Measurements from ENCODE around the gene TWF2.
A peak's percentile ranks its signal among the peaks of the same experiment; 100 is the strongest.
"Not testable (repeated sequence)": the region's sequence is repeated elsewhere in the genome, so short reads cannot be mapped to it uniquely, and the experiment has no call there.

TWF2 gene

DNA sequence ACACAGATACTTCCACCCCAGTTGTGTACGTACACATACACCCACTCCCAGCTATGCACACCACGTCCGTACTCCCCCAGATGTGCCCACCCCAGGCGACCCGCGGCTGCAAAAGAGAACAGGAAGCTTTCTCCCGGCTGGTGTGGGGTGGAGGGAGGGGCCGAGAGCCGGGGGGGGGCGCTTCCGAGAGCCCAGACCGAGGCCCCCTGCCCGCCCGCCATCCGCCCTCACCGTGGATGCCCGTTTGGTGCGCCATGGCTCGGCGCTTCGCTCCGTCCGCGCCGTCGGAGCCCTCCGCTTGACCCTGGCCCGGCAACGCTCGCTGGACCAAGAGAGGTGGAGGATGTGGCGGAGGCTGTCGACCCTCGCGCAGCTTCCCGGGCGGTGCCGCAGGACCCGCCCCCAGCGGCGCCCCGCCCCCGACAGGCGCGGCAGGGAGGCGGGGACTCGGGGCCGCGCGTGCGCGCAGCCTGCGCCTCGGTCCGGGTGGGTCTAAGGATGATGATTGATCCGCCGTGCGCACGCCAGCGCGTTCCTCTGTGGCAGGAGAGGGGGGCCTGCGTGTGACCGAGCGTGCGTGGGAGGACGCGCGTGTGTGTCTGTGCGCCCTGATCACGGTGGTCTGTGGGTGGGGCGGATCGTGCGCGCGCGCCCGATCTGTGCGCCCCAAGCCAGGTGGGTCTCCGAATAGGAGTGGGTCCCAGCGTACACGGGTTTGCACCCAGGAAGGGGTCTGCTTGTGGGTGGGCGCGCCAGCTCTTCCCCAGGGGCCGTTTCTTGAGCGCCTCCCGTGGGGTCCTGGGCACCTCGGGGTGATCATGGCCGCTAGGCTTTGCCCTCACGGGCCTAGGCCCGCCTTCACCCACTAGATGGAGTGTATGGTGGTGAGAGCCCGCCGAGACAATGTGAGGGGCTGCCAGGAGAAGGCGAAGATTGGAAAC lies at the start of gene TWF2:
Gene TWF2 (minus strand): TSS at position 398 of the 941 bp plus-strand sequence. CDS start 142 bp downstream, at position 256.
- peak; percentile 94 for DNase-seq

DNA sequence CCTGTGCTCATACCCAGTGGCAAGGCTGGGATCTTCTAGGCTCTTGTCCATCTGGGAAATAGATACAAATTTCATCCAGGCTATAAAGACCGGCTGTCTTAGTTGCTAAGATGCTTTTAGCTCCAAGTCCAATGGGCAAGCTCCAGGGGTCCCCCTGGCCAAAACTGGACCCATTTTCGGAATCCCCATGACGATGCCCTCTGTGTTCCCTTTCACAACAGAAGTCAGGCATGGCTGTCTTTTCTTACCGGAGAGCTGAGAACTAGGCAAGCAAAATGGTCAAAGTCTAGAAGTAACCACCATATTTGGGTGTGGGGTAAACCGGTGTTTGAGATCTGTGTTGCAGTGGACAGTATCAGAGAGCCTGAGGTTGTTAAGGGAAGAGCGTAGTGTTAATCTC lies 49.7 kb upstream of the TWF2 start:
- DNase-seq = no peak

DNA sequence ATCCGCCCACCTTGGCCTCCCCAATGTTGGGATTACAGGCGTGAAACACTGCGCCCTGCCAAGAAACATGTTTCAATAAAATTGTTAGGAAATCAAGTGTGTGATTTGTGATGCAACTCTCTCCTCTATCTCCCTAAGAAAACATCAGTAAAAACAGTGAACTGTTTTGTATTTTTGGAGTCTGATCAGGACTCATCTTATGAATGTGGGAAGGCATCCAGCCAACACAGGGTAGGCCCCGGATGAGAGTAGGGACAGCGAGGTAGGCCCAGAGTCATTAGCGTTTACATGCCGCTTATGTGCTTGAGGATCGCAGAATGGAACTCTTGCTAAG lies 47.8 kb upstream of the TWF2 start:
- no peak for DNase-seq

GRCh38 chr3:52284051-52284450 lies 45.1 kb upstream of the TWF2 start:
- DNase-seq = not testable (repeated sequence)

GRCh38 chr3:52283306-52283705 lies 44.3 kb upstream of the TWF2 start:
- no peak for DNase-seq

DNA sequence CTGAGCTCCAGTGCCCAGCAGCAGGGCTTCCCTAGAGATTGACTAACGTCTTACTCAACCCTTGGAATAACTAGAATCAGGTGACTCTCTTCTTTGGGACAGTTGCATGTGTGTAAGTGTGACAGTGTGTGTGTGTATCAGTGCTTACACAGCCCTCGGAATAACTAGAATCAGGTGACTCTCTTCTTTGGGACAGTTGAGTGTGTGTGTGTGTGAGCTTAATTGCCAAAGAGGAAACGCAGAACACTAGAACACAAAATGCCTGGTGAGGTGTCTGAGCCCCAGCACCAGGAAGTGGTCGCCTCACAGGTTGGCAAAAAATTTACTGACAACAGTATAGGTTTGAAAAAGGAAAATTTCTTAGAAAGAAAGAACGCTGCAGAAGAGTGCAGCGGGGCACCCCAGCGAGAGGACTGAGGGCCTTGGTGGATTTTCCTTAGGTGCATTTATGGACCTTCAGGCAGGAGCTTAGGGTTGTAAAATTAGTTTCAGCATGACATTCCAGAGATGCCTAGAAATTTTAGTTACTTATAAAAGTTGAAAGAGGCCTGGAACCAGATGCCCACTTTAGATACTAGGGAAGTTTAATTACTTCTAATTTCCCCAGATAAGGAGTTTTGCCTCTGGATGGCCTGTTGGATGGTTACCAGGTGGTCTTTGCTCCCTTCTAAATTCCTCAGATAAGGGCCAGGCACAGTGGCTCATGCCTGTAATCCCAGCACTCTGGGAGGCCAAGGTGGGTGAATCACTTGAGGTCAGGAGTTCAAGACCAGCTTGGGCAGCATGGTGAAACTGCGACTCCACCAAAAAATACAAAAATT lies 43.2 kb upstream of the TWF2 start:
- no peak for DNase-seq

GRCh38 chr3:52280050-52280461 lies 41.1 kb upstream of the TWF2 start:
- DNase-seq = no peak

GRCh38 chr3:52279596-52279995 lies 40.6 kb upstream of the TWF2 start:
- DNase-seq = no peak

- peak; percentile 99 for DNase-seq
Measured at GRCh38 chr3:52278510-52279069, 39.6 kb upstream of the TWF2 start, which contains the start of gene WDR82. Gene WDR82 (minus strand): TSS chr3:52278649. CDS start chr3:52278361, 288 bp downstream.

DNA sequence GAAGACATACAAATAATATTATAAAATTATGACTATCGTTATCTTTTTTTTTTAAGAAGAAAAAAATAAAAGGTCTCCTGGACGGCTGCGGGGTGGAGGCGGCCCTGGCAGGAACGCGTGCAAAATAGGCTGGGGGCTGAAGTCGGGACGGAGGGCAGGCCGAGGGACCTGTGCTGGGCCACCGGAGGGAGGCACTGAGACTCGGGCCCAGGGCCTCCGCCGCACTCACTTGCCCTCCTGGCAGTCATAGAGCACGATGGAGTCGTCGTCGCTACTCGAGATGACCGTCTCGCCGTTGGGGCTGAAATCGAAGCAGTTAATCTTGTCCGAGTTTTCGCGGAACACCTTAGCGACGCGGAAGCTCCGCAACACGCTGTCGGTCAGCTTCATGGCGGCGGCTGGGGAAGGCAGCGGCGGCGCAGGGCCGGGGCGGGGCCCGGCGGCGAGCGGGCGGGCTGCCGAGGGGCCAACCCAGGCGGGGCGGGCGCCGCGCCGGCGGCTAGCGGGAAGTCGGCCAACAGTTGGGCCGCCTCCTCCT lies 39.1 kb upstream of the TWF2 start:
- no peak for DNase-seq

DNA sequence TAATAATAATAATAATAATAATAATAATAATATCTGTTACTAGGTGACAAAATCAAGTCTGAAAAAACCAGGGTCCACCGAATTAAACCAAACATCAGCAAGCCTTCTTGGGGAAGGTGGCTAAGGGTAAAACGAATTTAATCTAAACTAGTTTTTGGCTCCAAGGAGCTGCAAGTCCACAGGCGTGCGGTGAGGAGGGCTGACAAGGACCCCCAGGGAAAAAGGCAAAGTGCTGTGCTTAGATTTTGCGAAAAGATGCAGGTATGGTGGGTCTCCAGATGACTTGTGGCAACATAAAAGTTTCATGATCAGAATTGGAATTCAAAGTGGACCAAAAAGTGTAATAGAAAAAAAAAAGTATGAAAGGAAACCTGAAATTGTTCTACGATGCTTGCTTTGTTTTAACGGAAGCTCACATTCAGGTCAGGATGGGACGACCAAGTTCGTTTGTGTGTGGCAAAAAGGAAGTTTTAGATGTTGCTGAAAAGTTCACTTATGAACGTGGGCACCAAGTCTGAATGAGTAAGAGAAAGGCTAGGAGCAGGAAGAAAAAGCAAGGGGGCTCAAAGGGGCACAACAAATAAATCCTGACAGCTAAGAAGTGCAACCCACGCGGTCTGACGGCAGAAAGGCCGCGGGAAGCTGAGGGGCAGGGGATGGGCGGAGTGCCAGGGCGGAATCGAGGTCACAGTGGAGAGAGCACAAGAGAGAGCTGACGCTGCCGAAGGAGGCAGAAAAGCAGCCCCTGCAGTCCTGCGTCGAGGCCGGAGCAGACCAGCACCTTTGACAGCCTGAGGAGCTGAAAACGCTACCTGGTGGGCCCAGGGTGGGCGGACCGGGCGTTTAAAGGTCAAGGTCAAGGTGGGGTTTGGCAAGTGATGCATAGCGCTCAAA lies 38.4 kb upstream of the TWF2 start:
- DNase-seq = peak; percentile 90

- not testable (repeated sequence) for DNase-seq
Measured at GRCh38 chr3:52274781-52275180, 35.8 kb upstream of the TWF2 start.

DNA sequence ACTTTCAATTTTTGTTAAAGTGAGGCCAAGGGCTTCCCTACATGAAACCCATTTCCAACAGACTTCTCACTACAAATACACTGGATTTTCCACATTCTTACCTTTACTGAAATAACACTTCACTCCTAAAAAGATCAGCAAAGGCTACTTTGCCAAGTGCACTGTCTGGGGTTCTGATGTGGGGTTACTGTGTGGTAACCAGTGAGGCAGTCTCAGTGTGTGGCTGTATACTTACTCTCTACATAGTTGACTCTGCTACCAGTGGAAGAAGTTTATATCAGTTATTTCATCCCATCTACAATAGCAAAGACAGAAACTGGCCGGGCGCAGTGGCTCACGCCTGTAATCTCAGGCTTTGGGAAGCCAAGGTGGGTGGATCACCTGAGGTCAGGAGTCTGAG lies 33.9 kb upstream of the TWF2 start:
- no peak for DNase-seq

DNA sequence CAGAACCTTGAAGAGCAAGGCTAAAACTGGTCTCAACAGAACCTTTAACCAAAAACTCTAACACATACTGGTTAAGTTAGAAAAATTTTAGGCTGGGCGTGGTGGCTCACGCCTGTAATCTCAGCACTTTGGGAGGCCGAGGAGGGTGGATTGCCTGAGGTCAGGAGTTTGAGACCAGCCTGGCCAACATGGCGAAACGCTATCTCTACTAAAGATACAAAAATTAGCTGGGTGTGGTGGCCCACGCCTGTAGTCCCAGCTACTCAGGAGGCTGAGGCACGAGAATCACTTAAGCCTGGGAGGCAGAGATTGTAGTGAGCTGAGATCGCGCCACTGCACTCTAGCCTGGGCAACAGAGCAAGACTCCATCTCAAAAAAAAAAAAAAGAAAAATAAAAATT lies 33.2 kb upstream of the TWF2 start:
- not testable (repeated sequence) for DNase-seq

GRCh38 chr3:52270252-52270754 lies 31.3 kb upstream of the TWF2 start:
- DNase-seq = no peak

- no peak for DNase-seq
Measured at GRCh38 chr3:52269776-52270175, 30.8 kb upstream of the TWF2 start.

- peak; percentile 74 for DNase-seq
Measured at GRCh38 chr3:52268036-52268435, 29.1 kb upstream of the TWF2 start.

DNA sequence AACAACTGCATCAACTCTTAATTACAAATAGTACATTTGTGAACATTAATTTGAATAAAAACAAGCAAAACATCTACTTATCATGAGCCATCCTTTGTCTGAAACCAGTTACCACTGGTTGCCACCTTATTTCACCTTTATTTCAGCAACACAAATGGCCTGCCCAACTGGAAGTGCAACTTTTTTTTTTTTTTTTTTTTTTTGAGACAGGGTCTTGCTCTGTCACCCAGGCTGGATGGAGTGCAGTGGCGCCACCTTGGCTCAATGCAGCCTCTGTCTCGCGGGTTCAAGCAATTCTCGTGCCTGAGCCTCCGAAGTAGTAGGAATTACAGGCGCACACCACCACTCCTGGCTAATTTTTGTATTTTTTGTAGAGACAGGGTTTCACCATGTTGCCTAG lies 26.4 kb upstream of the TWF2 start:
- DNase-seq = no peak

DNA sequence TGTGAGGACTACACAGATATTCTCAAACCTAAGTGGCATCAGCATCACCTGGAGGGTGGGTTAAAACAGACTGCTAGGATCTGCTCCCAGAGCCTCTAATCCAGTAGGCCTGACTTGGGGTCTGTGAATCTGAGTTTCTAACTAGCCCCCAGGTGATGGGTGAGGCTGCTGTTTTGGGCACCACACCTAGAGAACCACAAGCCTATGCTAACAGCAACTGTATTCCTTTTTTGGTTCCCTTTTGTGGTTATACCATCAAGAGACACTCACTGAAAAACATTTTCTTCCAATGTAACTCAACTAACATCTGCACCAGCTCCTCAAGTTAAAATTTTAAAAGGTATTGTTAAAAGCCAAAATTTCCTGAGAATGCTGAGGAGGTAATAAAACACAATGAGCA lies 23.5 kb upstream of the TWF2 start:
- no peak for DNase-seq

- no peak for DNase-seq
Measured at GRCh38 chr3:52259448-52259847, 20.5 kb upstream of the TWF2 start.

- DNase-seq = no peak
Measured at GRCh38 chr3:52259035-52259434, 20.1 kb upstream of the TWF2 start.

GRCh38 chr3:52257911-52258310 lies 19.0 kb upstream of the TWF2 start:
- no peak for DNase-seq

Data from activated CD8-positive, alpha-beta memory T cell treated with anti-CD3 and anti-CD28 coated beads for 24 hours (primary cell).